ENCODE data around the gene COPZ2.
"Not testable (repeated sequence)": the region's sequence is repeated elsewhere in the genome, so short reads cannot be mapped to it uniquely, and the experiment has no call there.

Gene COPZ2

GRCh38 chr17:48043176-48043575, 5.6 kb upstream of the COPZ2 start:
- no peak overlapping the region for H3K4me3 ChIP-seq (ENCODE audit: low read depth, low read length)
- TF ChIP-seq POLR2A (IDR thresholded peaks at IDR 0.05; ENCODE audit: extremely low read depth, insufficient read length) (no peak), MAX (IDR thresholded peaks at IDR 0.05; ENCODE audit: low read depth, low read length) (peak; percentile 26; the same call in 1 of the 2 replicates), MYC (IDR thresholded peaks at IDR 0.05; ENCODE audit: low read depth, low read length) (no peak), CTCF (IDR thresholded peaks at IDR 0.05; ENCODE audit: low read depth, low read length) (no peak)
- peak; percentile 78 for DNase-seq (ENCODE audit: low read depth)

- TF ChIP-seq MAX (IDR thresholded peaks at IDR 0.05; ENCODE audit: low read depth, low read length) (no peak), MYC (IDR thresholded peaks at IDR 0.05; ENCODE audit: low read depth, low read length) (no peak), CTCF (IDR thresholded peaks at IDR 0.05; ENCODE audit: low read depth, low read length) (no peak), POLR2A (IDR thresholded peaks at IDR 0.05; ENCODE audit: extremely low read depth, insufficient read length) (no peak)
- DNase-seq (ENCODE audit: low read depth), result no peak
- H3K4me3 ChIP-seq (ENCODE audit: low read depth, low read length), result no peak overlapping the region
These were observed 1.1 kb upstream of the COPZ2 start for GRCh38 chr17:48038687-48039086.

- TF ChIP-seq POLR2A (IDR thresholded peaks at IDR 0.05; ENCODE audit: extremely low read depth, insufficient read length) (no peak), MAX (IDR thresholded peaks at IDR 0.05; ENCODE audit: low read depth, low read length) (no peak), MYC (IDR thresholded peaks at IDR 0.05; ENCODE audit: low read depth, low read length) (no peak), CTCF (IDR thresholded peaks at IDR 0.05; ENCODE audit: low read depth, low read length) (no peak)
- DNase-seq (ENCODE audit: low read depth), result no peak
- no peak overlapping the region for H3K4me3 ChIP-seq (ENCODE audit: low read depth, low read length)
These were observed 284 bp upstream of the COPZ2 start for GRCh38 chr17:48037838-48038323.

- TF ChIP-seq CTCF (IDR thresholded peaks at IDR 0.05; ENCODE audit: low read depth, low read length) (no peak), MYC (IDR thresholded peaks at IDR 0.05; ENCODE audit: low read depth, low read length) (no peak), POLR2A (IDR thresholded peaks at IDR 0.05; ENCODE audit: extremely low read depth, insufficient read length) (no peak), MAX (IDR thresholded peaks at IDR 0.05; ENCODE audit: low read depth, low read length) (no peak)
- DNase-seq (ENCODE audit: low read depth), result no peak
- H3K4me3 ChIP-seq (ENCODE audit: low read depth, low read length), result no peak overlapping the region
These were observed 933 bp downstream of the COPZ2 start for GRCh38 chr17:48036693-48037035.

- DNase-seq (ENCODE audit: low read depth); H3K4me3 ChIP-seq (ENCODE audit: low read depth, low read length): not testable (repeated sequence)
These were observed 2.9 kb downstream of the COPZ2 start for GRCh38 chr17:48034734-48035133.

- no peak for TF ChIP-seq MAX (IDR thresholded peaks at IDR 0.05; ENCODE audit: low read depth, low read length)
- TF ChIP-seq POLR2A (IDR thresholded peaks at IDR 0.05; ENCODE audit: extremely low read depth, insufficient read length), result no peak
- TF ChIP-seq CTCF (IDR thresholded peaks at IDR 0.05; ENCODE audit: low read depth, low read length), result no peak
- TF ChIP-seq MYC (IDR thresholded peaks at IDR 0.05; ENCODE audit: low read depth, low read length), result no peak
- DNase-seq (ENCODE audit: low read depth), result no peak
- no peak overlapping the region for H3K4me3 ChIP-seq (ENCODE audit: low read depth, low read length)
These were observed 5.6 kb downstream of the COPZ2 start for GRCh38 chr17:48031966-48032365.
